HG03103 (cell line): Measurements from ENCODE around the gene BICRA.

ENCODE experiments used
- ATAC-seq: cut with Tn5 transposase; IDR thresholded peaks from one replicate; pipeline ENCODE4 v1.9.1; 2021; ENCODE audit warnings: low read depth; ENCODE audit not compliant: unreplicated experiment

BICRA gene

GRCh38 chr19:47686679-47687450 is 77.9 kb downstream of the BICRA start:
- no peak for ATAC-seq

GRCh38 chr19:47687906-47688305 is 79.0 kb downstream of the BICRA start:
- ATAC-seq, result no peak

GRCh38 chr19:47691090-47691489 is 82.2 kb downstream of the BICRA start:
- no peak for ATAC-seq

- no peak for ATAC-seq
These were observed 82.8 kb downstream of the BICRA start for GRCh38 chr19:47691782-47692181.

GRCh38 chr19:47693489-47693888 is 84.6 kb downstream of the BICRA start:
- ATAC-seq, result no peak

GRCh38 chr19:47693903-47694302 is 85.0 kb downstream of the BICRA start:
- ATAC-seq, result no peak

- no peak for ATAC-seq
These were observed 85.7 kb downstream of the BICRA start for GRCh38 chr19:47694466-47695273.

- ATAC-seq, result no peak
These were observed 86.8 kb downstream of the BICRA start for GRCh38 chr19:47695533-47696262.

GRCh38 chr19:47696635-47697034 is 87.7 kb downstream of the BICRA start:
- ATAC-seq, result no peak

GRCh38 chr19:47697863-47698609 is 89.1 kb downstream of the BICRA start:
- no peak for ATAC-seq

- no peak for ATAC-seq
These were observed 89.9 kb downstream of the BICRA start for GRCh38 chr19:47698631-47699359.

- no peak for ATAC-seq
These were observed 90.5 kb downstream of the BICRA start for GRCh38 chr19:47699360-47699917.

GRCh38 chr19:47700934-47701716 is 92.2 kb downstream of the BICRA start:
- no peak for ATAC-seq

GRCh38 chr19:47701717-47702552 is 93.0 kb downstream of the BICRA start:
- ATAC-seq, result no peak

- ATAC-seq, result no peak
These were observed 93.7 kb downstream of the BICRA start for GRCh38 chr19:47702671-47703070.

- no peak for ATAC-seq
These were observed 94.4 kb downstream of the BICRA start for GRCh38 chr19:47703301-47703700.

- no peak for ATAC-seq
These were observed 95.1 kb downstream of the BICRA start for GRCh38 chr19:47704024-47704423.

- ATAC-seq, result no peak
These were observed 95.7 kb downstream of the BICRA start for GRCh38 chr19:47704656-47705055.
